B cell (primary cell): ENCODE measurements around the gene SEC61B. TPM values are rescaled to one million over a fixed set of nuclear protein-coding genes. Genes with fewer than 3 reads are reported as not detected.
A peak's percentile ranks its signal among the peaks of the same experiment; 100 is the strongest.

Source experiments
- ATAC-seq: fragments of 200-7000 bp; cut with Tn5 transposase; one replicate; pipeline ENCODE4 v1.10.0; 2021; ENCODE audit warnings: low read depth, mild to moderate bottlenecking, moderate number of reproducible peaks, moderate library complexity
- CTCF ChIA-PET: fragments of 350-600 bp; sonication (Branson Sonifier 250); formaldehyde crosslinking; loops from one replicate; lab custom pipeline; 2021; ENCODE audit warnings: antibody characterized with exemption, inconsistent platforms; lab: Charles Lee
- POLR2A ChIA-PET: fragments of 350-600 bp; sonication (Branson Sonifier 250); formaldehyde crosslinking; loops from one replicate; lab custom pipeline; 2021; ENCODE audit warnings: antibody characterized with exemption; lab: Charles Lee
- DNase-seq: peaks from one replicate; pipeline ENCODE4 v3.0.0; 2013
- H2AFZ ChIP-seq: 2 replicates; pipeline ENCODE4 v1.6.1; 2012; ENCODE audit warnings: mild to moderate bottlenecking, low read depth, low read length; ENCODE audit not compliant: insufficient read depth, poor library complexity, severe bottlenecking
- H3K27ac ChIP-seq, 2 donors: 1 replicate in 1 of 2; 2 replicates in 1 of 2; pipeline ENCODE4 v1.5.1; 2012 to 2013; ENCODE audit warnings: low read length in 2 of 2, mild to moderate bottlenecking in 2 of 2, moderate library complexity in 1 of 2
- H3K27me3 ChIP-seq, 4 experiments: fragments of 200-600 bp in 1 of 4; sonication (generic) in 1 of 4; replicated peaks in 1 of 4; 1 replicate in 2 of 4; 2 replicates in 2 of 4; pipeline versions ENCODE4 v1.6.1 to v1.7.0; 2013 to 2016; ENCODE audit warnings: low read length in 3 of 4, mild to moderate bottlenecking in 2 of 4, mixed read lengths in 1 of 4, moderate library complexity in 1 of 4; ENCODE audit not compliant: insufficient read depth in 4 of 4, control insufficient read depth in 3 of 4; ENCODE audit errors: control extremely low read depth in 1 of 4
- H3K36me3 ChIP-seq, 2 experiments: replicated peaks in 1 of 2; 1 replicate in 1 of 2; 2 replicates in 1 of 2; pipeline versions ENCODE4 v1.6.1 to v1.7.1; 2013; ENCODE audit warnings: low read length in 1 of 2; ENCODE audit not compliant: insufficient read depth in 2 of 2, control insufficient read depth in 1 of 2; ENCODE audit errors: control extremely low read depth in 1 of 2, extremely low read depth in 1 of 2
- H3K4me1 ChIP-seq, 2 donors: fragments of 200-600 bp in 1 of 2; sonication (generic) in 1 of 2; 1 replicate in 1 of 2; 2 replicates in 1 of 2; pipeline versions ENCODE4 v1.5.1 to v1.6.1; 2013 to 2017; ENCODE audit warnings: low read length in 2 of 2; ENCODE audit not compliant: control insufficient read depth in 2 of 2, insufficient read depth in 2 of 2
- H3K4me2 ChIP-seq: replicated peaks from 2 replicates; pipeline ENCODE3; 2012; ENCODE audit warnings: mild to moderate bottlenecking, low read depth, low read length; ENCODE audit not compliant: poor library complexity, severe bottlenecking
- H3K4me3 ChIP-seq, 5 experiments: fragments of 200-600 bp in 1 of 5; sonication (generic) in 1 of 5; 1 replicate in 3 of 5; 2 replicates in 2 of 5; pipeline versions ENCODE4 v1.5.1 to v1.7.0; 2011 to 2016; ENCODE audit warnings: low read length in 4 of 5, mild to moderate bottlenecking in 4 of 5, low read depth in 2 of 5, control low read depth in 1 of 5, moderate library complexity in 1 of 5; ENCODE audit not compliant: insufficient read depth in 1 of 5; ENCODE audit errors: control extremely low read depth in 1 of 5, extremely low read depth in 1 of 5
- H3K79me2 ChIP-seq: fragments of 200-600 bp; sonication (generic); one replicate; pipeline ENCODE4 v1.6.0; 2016; ENCODE audit warnings: low read length; ENCODE audit not compliant: control insufficient read depth, insufficient read depth
- H3K9ac ChIP-seq: fragments of 200-600 bp; sonication (generic); 2 replicates; pipeline ENCODE4 v1.6.1; 2017; ENCODE audit warnings: mild to moderate bottlenecking, low read length, moderate library complexity
- H3K9me3 ChIP-seq, 3 donors: one replicate each; pipeline versions ENCODE4 v1.6.1 to v1.7.1; 2013; ENCODE audit warnings: low read length in 2 of 3; ENCODE audit not compliant: control insufficient read depth in 2 of 3, insufficient read depth in 1 of 3; ENCODE audit errors: control extremely low read depth in 1 of 3
- H4K20me1 ChIP-seq: 2 replicates; pipeline ENCODE4 v1.6.0; 2012; ENCODE audit warnings: mild to moderate bottlenecking, low read length; ENCODE audit not compliant: insufficient read depth, control insufficient read depth, poor library complexity, severe bottlenecking
- H3K27ac Mint-ChIP-seq: one replicate; pipeline ENCODE4 v1.8.0; 2021; ENCODE audit warnings: mixed read lengths
- H3K27me3 Mint-ChIP-seq: one replicate; pipeline ENCODE4 v1.8.0; 2021; ENCODE audit warnings: mixed read lengths
- H3K4me1 Mint-ChIP-seq: one replicate; pipeline ENCODE4 v1.8.0; 2021; ENCODE audit warnings: mixed read lengths
- H3K4me3 Mint-ChIP-seq: one replicate; pipeline ENCODE4 v1.8.0; 2021; ENCODE audit warnings: mixed read lengths
- H3K9me3 Mint-ChIP-seq: one replicate; pipeline ENCODE4 v1.8.0; 2022; ENCODE audit warnings: mixed read lengths; ENCODE audit not compliant: insufficient read depth
- CTCF ChIP-seq: fragments of 200-600 bp; IDR thresholded peaks from one replicate; pipeline ENCODE4 v1.8.0; 2022; ENCODE audit warnings: antibody characterized with exemption, mild to moderate bottlenecking
- EZH2 ChIP-seq: IDR thresholded peaks from 2 replicates; pipeline ENCODE4 v1.6.1; 2012; ENCODE audit warnings: borderline replicate concordance, low read depth, mild to moderate bottlenecking, moderate library complexity, low read length; ENCODE audit not compliant: insufficient read depth, poor library complexity, severe bottlenecking
- WGBS: methylation state at CpG from one replicate; pipeline ENCODE4 v1.1.5; 2013; ENCODE audit warnings: missing lambda C conversion rate; ENCODE audit not compliant: insufficient coverage; 5-methylcytosine and 5-hydroxymethylcytosine counted together
- intact Hi-C: fragments of 100-400 bp; cut with micrococcal nuclease; formaldehyde crosslinking; loops from one replicate; pipeline ENCODE4 v1.10.0; 2022
- polyA plus RNA-seq: library from polyadenylated mRNA; depleted of rRNA; stranded (reverse); fragments of >200 nt; gene quantifications from 2 replicates; pipeline ENCODE4 v1.2.3, GENCODE V29; 2012
- total RNA-seq, 2 donors: library from RNA; stranded (reverse); fragments of 120-200 nt in 1 of 2; gene quantifications; 1 replicate in 1 of 2; 2 replicates in 1 of 2; pipeline versions ENCODE4 v1.2.3 to v1.2.4, GENCODE V29; 2013 to 2022

SEC61B gene
- total and polyA plus RNA-seq, 2 donors (not counting 1 experiment from before 2014, with no cell fraction given): 70.2 to 92.1 TPM

GRCh38 chr9:99224445-99224844 lies 2.4 kb downstream of the SEC61B start:
- peaks cover 53% of the 10 kb centered on the region for H4K20me1 ChIP-seq
- no peak overlapping the region for H3K9ac ChIP-seq
- no peak overlapping the region for H3K4me3 ChIP-seq
- WGBS: 0% methylated on average over 1 of the region's 2 CpGs
- Mint-ChIP-seq H3K4me3 (peak overlapping the region; percentile 95), H3K9me3 (no peaks in the 10 kb centered on the region), H3K27ac (peak overlapping the region; percentile 64), H3K4me1 (peaks cover 57% of the 10 kb centered on the region), H3K27me3 (no peaks in the 10 kb centered on the region)
- DNase-seq (no peak), ATAC-seq (no peak)
- peaks cover 29 to 43% of the 10 kb centered on the region in 2 donors for H3K4me1 ChIP-seq
- intact Hi-C loops: loop anchor here (5.0 to 10.0 kb wide), 2 partner anchors 60 to 1128 kb away; partner anchors contain the start of gene TEX10
- H3K9me3 ChIP-seq: no peaks in the 10 kb centered on the region
- no peaks in the 10 kb centered on the region for H3K27me3 ChIP-seq
- ChIA-PET CTCF (interaction anchor here (0.5 kb wide), 1 partner anchor 21 kb away, joined by 3 read pairs; no protein-coding TSS in a partner anchor), POLR2A (interaction anchor here (0.6 kb wide), 1 partner anchor 22 kb away, joined by 3 read pairs; no protein-coding TSS in a partner anchor)
- H3K36me3 ChIP-seq: peaks cover 8 to 24% of the 10 kb centered on the region in 2 experiments
- TF ChIP-seq EZH2 (no peak), CTCF (no peak)
- peaks cover 68% of the 10 kb centered on the region for H3K79me2 ChIP-seq
- H2AFZ ChIP-seq: no peak overlapping the region
- peak overlapping the region; percentile 2 for H3K4me2 ChIP-seq
- peak overlapping the region in 1 of 2 donors; percentile 29 for H3K27ac ChIP-seq

DNA sequence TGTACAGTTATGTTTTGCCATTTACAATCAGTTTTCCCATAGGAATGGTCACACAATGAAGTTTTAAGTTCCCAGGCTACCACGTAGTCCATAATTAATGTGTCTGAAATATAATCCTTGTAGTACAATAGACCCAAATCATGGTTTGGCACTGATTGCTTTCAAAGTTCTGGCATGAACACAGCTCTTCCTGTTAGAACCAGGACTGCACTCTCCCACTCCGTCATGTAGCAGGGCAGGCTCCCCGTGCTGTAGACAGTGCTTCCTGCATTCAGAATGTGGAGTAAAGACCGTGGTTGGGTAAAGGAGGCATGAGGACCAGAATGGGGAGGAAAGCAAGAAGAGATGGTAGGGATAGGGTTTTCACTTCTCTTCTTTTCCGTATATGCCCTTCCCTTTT lies 4.0 kb downstream of the SEC61B start:
- Mint-ChIP-seq H3K27ac (no peak overlapping the region), H3K9me3 (no peaks in the 10 kb centered on the region), H3K27me3 (no peaks in the 10 kb centered on the region), H3K4me3 (no peak overlapping the region), H3K4me1 (peaks cover 43% of the 10 kb centered on the region)
- ChIA-PET CTCF (interaction anchor here (0.8 kb wide), 1 partner anchor 67 kb away, joined by 3 read pairs; no protein-coding TSS in a partner anchor), POLR2A (no interaction called here)
- Histone ChIP-seq H4K20me1 (peaks cover 45% of the 10 kb centered on the region), H3K27ac (no peak overlapping the region), H2AFZ (no peak overlapping the region), H3K4me3 (no peak overlapping the region), H3K9ac (no peak overlapping the region), H3K4me1 (peaks cover 18 to 28% of the 10 kb centered on the region in 2 donors), H3K36me3 (peaks cover 13 to 40% of the 10 kb centered on the region in 2 experiments), H3K27me3 (no peaks in the 10 kb centered on the region), H3K9me3 (no peaks in the 10 kb centered on the region), H3K4me2 (no peak overlapping the region), H3K79me2 (peaks cover 53% of the 10 kb centered on the region)
- DNase-seq (no peak), ATAC-seq (no peak)
- intact Hi-C loops: loop anchor here (10.0 kb wide), 1 partner anchor 61 kb away; no protein-coding TSS in a partner anchor
- WGBS: no CpG with 5 or more reads among the region's 5 CpGs
- TF ChIP-seq CTCF (no peak), EZH2 (no peak)
